ENCODE results near the gene MOB2.

- no peak for TF ChIP-seq TAF1 (IDR thresholded peaks at IDR 0.05; ENCODE audit: borderline replicate concordance, insufficient read depth, low read length)
- no peak for TF ChIP-seq POLR2AphosphoS5 (IDR thresholded peaks at IDR 0.05; ENCODE audit: low read depth, low read length)
- TF ChIP-seq SIN3A (IDR thresholded peaks at IDR 0.05; ENCODE audit: borderline replicate concordance, insufficient read depth, low read length): no peak
- no peak for TF ChIP-seq REST (IDR thresholded peaks at IDR 0.05; ENCODE audit: insufficient read depth in 1 of 2, low read depth in 2 of 2, low read length in 2 of 2)
- no peak for TF ChIP-seq FOXP2 (optimal IDR thresholded peaks at IDR 0.05; ENCODE audit: borderline replicate concordance, extremely low read depth, extremely low read length, insufficient read depth)
Measured at GRCh38 chr11:1494650-1495049, 8.1 kb upstream of the MOB2 start.

All from PFSK-1 (cell line).